GM13977 (cell line): ENCODE measurements around the gene DNAH1.

Experiments used
- DNase-seq: peaks from one replicate; pipeline ENCODE4 v3.0.0; 2012; ENCODE audit warnings: low spot score
- CTCF ChIP-seq: IDR thresholded peaks from 2 replicates; pipeline ENCODE4 v1.5.1; 2012; ENCODE audit warnings: mild to moderate bottlenecking, control low read depth; ENCODE audit not compliant: insufficient read depth; ENCODE audit errors: extremely low read depth, missing control alignments
- in situ Hi-C: fragments of 300-500 bp; cut with MboI; formaldehyde crosslinking; loops from one replicate; pipeline ENCODE4 v1.12.0; 2022; ENCODE audit warnings: low sequenced_read_pairs, low pct_unique_long_range_greater_than_20kb, mixed read lengths, inconsistent platforms; ENCODE audit not compliant: unreplicated experiment

The DNAH1 gene

GRCh38 chr3:52277071-52277964 is 38.8 kb upstream of the DNAH1 start:
- peak; percentile 65 for DNase-seq
- no peak for TF ChIP-seq CTCF
- in situ Hi-C loops: no loop called here

- peak; percentile 65 for DNase-seq
- TF ChIP-seq CTCF: peak; percentile 36
- in situ Hi-C loops: no loop called here
These were observed 38.1 kb upstream of the DNAH1 start for GRCh38 chr3:52277972-52278509.

- peak; percentile 44 for TF ChIP-seq CTCF
- in situ Hi-C loops: no loop called here
- DNase-seq: peak; percentile 97
These were observed 37.5 kb upstream of the DNAH1 start, which contains the start of gene WDR82 for GRCh38 chr3:52278510-52279069. Gene WDR82 (minus strand): TSS chr3:52278649. CDS start chr3:52278361, 288 bp downstream.

GRCh38 chr3:52279596-52279995 is 36.5 kb upstream of the DNAH1 start:
- DNase-seq: no peak
- TF ChIP-seq CTCF: no peak
- in situ Hi-C loops: no loop called here

- in situ Hi-C loops: no loop called here
- TF ChIP-seq CTCF: no peak
- no peak for DNase-seq
These were observed 36.1 kb upstream of the DNAH1 start for GRCh38 chr3:52280050-52280461.

- no peak for TF ChIP-seq CTCF
- in situ Hi-C loops: no loop called here
- DNase-seq: no peak
These were observed 33.9 kb upstream of the DNAH1 start for GRCh38 chr3:52281981-52282801.
